ENCODE results near the gene ABHD2. TPM values are rescaled to one million over a fixed set of nuclear protein-coding genes. Genes with fewer than 3 reads are reported as not detected.
A peak's percentile ranks its signal among the peaks of the same experiment; 100 is the strongest.

ABHD2 gene
- polyA plus RNA-seq, 1 experiment, result 69.6 TPM

- no peak for TF ChIP-seq CTCF (IDR thresholded peaks at IDR 0.05; ENCODE audit: insufficient read depth, low read depth, low read length)
- Histone ChIP-seq H3K4me3 (ENCODE audit: low read depth, low read length) (no peak overlapping the region), H3K36me3 (ENCODE audit: control insufficient read depth, insufficient read depth, low read length) (no peaks in the 10 kb centered on the region), H3K27me3 (ENCODE audit: control insufficient read depth, insufficient read depth, low read length) (no peaks in the 10 kb centered on the region)
- DNase-seq (ENCODE audit: low read depth), result peak; percentile 79
- CTCF ChIA-PET, result interaction anchor here (1.0 to 1.5 kb wide), 6 partner anchors 9 to 139 kb away, joined by 3 to 5 read pairs (median 4); no protein-coding TSS in a partner anchor
- POLR2A ChIA-PET, result interaction anchor here (0.6 kb wide), 2 partner anchors 20 to 108 kb away, joined by 7 to 9 read pairs; partner anchors contain the start of gene ABHD2
Measured at GRCh38 chr15:89068325-89068784, 19.9 kb upstream of the ABHD2 start.

GRCh38 chr15:89070197-89071124 lies 17.8 kb upstream of the ABHD2 start:
- ChIA-PET POLR2A (no interaction called here), CTCF (interaction anchor here (1.8 kb wide), 1 partner anchor 9 kb away, joined by 3 read pairs; no protein-coding TSS in a partner anchor)
- no peaks in the 10 kb centered on the region for H3K27me3 ChIP-seq (ENCODE audit: control insufficient read depth, insufficient read depth, low read length)
- H3K4me3 ChIP-seq (ENCODE audit: low read depth, low read length), result no peak overlapping the region
- H3K36me3 ChIP-seq (ENCODE audit: control insufficient read depth, insufficient read depth, low read length), result no peaks in the 10 kb centered on the region
- TF ChIP-seq CTCF (IDR thresholded peaks at IDR 0.05; ENCODE audit: insufficient read depth, low read depth, low read length), result no peak
- no peak for DNase-seq (ENCODE audit: low read depth)

GRCh38 chr15:89071471-89071870 lies 16.8 kb upstream of the ABHD2 start:
- no peak for TF ChIP-seq CTCF (IDR thresholded peaks at IDR 0.05; ENCODE audit: insufficient read depth, low read depth, low read length)
- H3K27me3 ChIP-seq (ENCODE audit: control insufficient read depth, insufficient read depth, low read length), result no peaks in the 10 kb centered on the region
- H3K4me3 ChIP-seq (ENCODE audit: low read depth, low read length), result no peak overlapping the region
- no peaks in the 10 kb centered on the region for H3K36me3 ChIP-seq (ENCODE audit: control insufficient read depth, insufficient read depth, low read length)
- no peak for DNase-seq (ENCODE audit: low read depth)
- POLR2A ChIA-PET, result no interaction called here
- CTCF ChIA-PET, result interaction anchor here (0.6 to 1.8 kb wide), 3 partner anchors 8 to 168 kb away, joined by 3 to 4 read pairs (median 4); partner anchors contain the start of gene ABHD2

DNA sequence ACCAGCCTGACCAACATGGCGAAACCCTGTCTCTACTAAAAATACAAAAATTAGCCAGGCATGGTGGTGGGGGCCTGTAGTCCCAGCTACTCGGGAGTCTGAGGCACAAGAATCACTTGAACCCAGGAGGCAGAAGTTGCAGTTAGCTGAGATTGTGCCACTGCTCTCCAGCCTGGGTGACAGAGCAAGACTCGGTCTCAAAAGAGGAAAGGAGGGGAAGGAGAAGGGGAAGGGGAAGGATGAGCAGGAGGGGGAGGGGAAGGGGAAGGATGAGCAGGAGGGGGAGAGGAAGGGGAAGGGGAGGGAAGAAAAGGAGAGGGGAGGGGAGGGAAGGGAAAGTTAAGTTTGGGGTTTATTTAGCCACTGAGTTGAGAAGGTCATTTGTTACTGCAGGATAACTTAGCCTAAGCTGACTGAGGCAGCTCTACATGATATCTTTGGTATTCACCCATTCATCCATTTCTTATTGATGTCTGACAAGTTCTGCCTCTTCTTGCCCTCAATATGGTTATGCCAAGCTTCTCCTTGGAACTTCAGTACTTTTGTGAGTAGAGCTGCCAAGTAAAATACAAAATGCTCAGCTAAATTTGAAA lies 15.9 kb upstream of the ABHD2 start:
- no peak for DNase-seq (ENCODE audit: low read depth)
- CTCF ChIA-PET, result interaction anchor here (1.2 to 3.4 kb wide), 5 partner anchors 14 to 106 kb away, joined by 3 to 10 read pairs (median 5); partner anchors contain the start of gene ABHD2
- Histone ChIP-seq H3K27me3 (ENCODE audit: control insufficient read depth, insufficient read depth, low read length) (no peaks in the 10 kb centered on the region), H3K36me3 (ENCODE audit: control insufficient read depth, insufficient read depth, low read length) (no peaks in the 10 kb centered on the region), H3K4me3 (ENCODE audit: low read depth, low read length) (no peak overlapping the region)
- POLR2A ChIA-PET, result no interaction called here
- no peak for TF ChIP-seq CTCF (IDR thresholded peaks at IDR 0.05; ENCODE audit: insufficient read depth, low read depth, low read length)
